ENCODE measurements around the gene ACOT8.

DNA sequence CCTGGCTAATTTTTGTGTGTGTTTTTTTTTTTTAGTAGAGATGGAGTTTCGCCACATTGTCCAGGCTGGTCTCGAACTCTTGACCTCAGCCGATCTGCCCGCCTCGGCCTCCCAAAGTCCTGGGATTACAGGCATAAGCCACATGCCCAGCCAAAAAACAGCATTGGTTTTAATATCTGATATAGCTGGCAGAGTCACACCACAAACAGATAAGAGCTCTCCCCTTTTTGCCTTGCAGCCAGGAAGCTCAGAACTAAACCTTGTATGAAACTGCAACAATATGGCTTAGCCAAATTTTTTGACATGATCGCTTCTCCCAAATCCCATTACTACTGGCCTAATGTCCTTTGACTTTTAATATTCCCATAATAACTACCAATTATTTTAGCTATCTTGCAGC, 4.9 kb downstream of the ACOT8 start:
- TF ChIP-seq, protein P1, sequence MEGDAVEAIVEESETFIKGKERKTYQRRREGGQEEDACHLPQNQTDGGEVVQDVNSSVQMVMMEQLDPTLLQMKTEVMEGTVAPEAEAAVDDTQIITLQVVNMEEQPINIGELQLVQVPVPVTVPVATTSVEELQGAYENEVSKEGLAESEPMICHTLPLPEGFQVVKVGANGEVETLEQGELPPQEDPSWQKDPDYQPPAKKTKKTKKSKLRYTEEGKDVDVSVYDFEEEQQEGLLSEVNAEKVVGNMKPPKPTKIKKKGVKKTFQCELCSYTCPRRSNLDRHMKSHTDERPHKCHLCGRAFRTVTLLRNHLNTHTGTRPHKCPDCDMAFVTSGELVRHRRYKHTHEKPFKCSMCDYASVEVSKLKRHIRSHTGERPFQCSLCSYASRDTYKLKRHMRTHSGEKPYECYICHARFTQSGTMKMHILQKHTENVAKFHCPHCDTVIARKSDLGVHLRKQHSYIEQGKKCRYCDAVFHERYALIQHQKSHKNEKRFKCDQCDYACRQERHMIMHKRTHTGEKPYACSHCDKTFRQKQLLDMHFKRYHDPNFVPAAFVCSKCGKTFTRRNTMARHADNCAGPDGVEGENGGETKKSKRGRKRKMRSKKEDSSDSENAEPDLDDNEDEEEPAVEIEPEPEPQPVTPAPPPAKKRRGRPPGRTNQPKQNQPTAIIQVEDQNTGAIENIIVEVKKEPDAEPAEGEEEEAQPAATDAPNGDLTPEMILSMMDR (IDR thresholded peaks at IDR 0.05), result no peak
- TF ChIP-seq POLR2A (IDR thresholded peaks at IDR 0.05), result no peak
